ENCODE results near the gene APBA2.

Gene APBA2

GRCh38 chr15:28915935-28916334 is 30.2 kb downstream of the APBA2 start:
- FAIRE-seq = no peak
- DNase-seq (ENCODE audit: insufficient read length, low spot score) = no peak
- TF ChIP-seq CTCF (IDR thresholded peaks at IDR 0.05; ENCODE audit: insufficient read depth, missing control alignments) = no peak

- FAIRE-seq = no peak
- no peak for TF ChIP-seq CTCF (IDR thresholded peaks at IDR 0.05; ENCODE audit: insufficient read depth, missing control alignments)
- no peak for DNase-seq (ENCODE audit: insufficient read length, low spot score)
These were observed 32.0 kb downstream of the APBA2 start for GRCh38 chr15:28917791-28918140.

GRCh38 chr15:28918141-28918983 is 32.6 kb downstream of the APBA2 start:
- DNase-seq (ENCODE audit: insufficient read length, low spot score) (no peak), FAIRE-seq (no peak)
- TF ChIP-seq CTCF (IDR thresholded peaks at IDR 0.05; ENCODE audit: insufficient read depth, missing control alignments) = no peak

- DNase-seq (ENCODE audit: insufficient read length, low spot score) (no peak), FAIRE-seq (no peak)
- no peak for TF ChIP-seq CTCF (IDR thresholded peaks at IDR 0.05; ENCODE audit: insufficient read depth, missing control alignments)
These were observed 33.4 kb downstream of the APBA2 start for GRCh38 chr15:28919201-28919635.

GRCh38 chr15:28919679-28920655 is 34.2 kb downstream of the APBA2 start:
- TF ChIP-seq CTCF (IDR thresholded peaks at IDR 0.05; ENCODE audit: insufficient read depth, missing control alignments) = no peak
- no peak for FAIRE-seq
- DNase-seq (ENCODE audit: insufficient read length, low spot score) = no peak

GRCh38 chr15:28920781-28921331 is 35.1 kb downstream of the APBA2 start:
- no peak for TF ChIP-seq CTCF (IDR thresholded peaks at IDR 0.05; ENCODE audit: insufficient read depth, missing control alignments)
- FAIRE-seq (no peak), DNase-seq (ENCODE audit: insufficient read length, low spot score) (no peak)
